OCI-M2 (cell line): ENCODE results near the gene WHAMM.
"Not testable (repeated sequence)": the region's sequence is repeated elsewhere in the genome, so short reads cannot be mapped to it uniquely, and the experiment has no call there.

Experiments
- DNase-seq: peaks from one replicate; lab custom pipeline; 2025; ENCODE audit not compliant: unreplicated experiment; lab: John Stamatoyannopoulos, UW

WHAMM gene

GRCh38 chr15:82799183-82799841, 10.1 kb upstream of the WHAMM start:
- no peak for DNase-seq

GRCh38 chr15:82802497-82802896, 6.9 kb upstream of the WHAMM start:
- no peak for DNase-seq

GRCh38 chr15:82803793-82804574, 5.4 kb upstream of the WHAMM start:
- DNase-seq: no peak

GRCh38 chr15:82804575-82804949, 4.9 kb upstream of the WHAMM start:
- DNase-seq: no peak

- DNase-seq: no peak
Observed at GRCh38 chr15:82805994-82806406, 3.4 kb upstream of the WHAMM start, which contains the start of gene FSD2. TSS of gene FSD2 (minus strand) at chr15:82806069. CDS start at chr15:82787390, 18,679 bp downstream.

- no peak for DNase-seq
Observed at GRCh38 chr15:82807920-82808633, 1.4 kb upstream of the WHAMM start.

- DNase-seq: no peak
Observed at GRCh38 chr15:82808634-82809041, 790 bp upstream of the WHAMM start.

GRCh38 chr15:82810061-82810889, 847 bp downstream of the WHAMM start:
- DNase-seq: no peak

- DNase-seq: no peak
Observed at GRCh38 chr15:82810890-82811426, 1.5 kb downstream of the WHAMM start.

GRCh38 chr15:82812994-82813393, 3.6 kb downstream of the WHAMM start:
- DNase-seq: no peak

GRCh38 chr15:82820128-82820527, 10.7 kb downstream of the WHAMM start:
- no peak for DNase-seq

- not testable (repeated sequence) for DNase-seq
Observed at GRCh38 chr15:82821396-82821795, 12.0 kb downstream of the WHAMM start.

- not testable (repeated sequence) for DNase-seq
Observed at GRCh38 chr15:82821851-82822250, 12.4 kb downstream of the WHAMM start.

- no peak for DNase-seq
Observed at GRCh38 chr15:82823049-82823448, 13.6 kb downstream of the WHAMM start.

- DNase-seq: no peak
Observed at GRCh38 chr15:82828075-82828474, 18.6 kb downstream of the WHAMM start.

GRCh38 chr15:82829234-82829633, 19.8 kb downstream of the WHAMM start:
- DNase-seq: no peak

- no peak for DNase-seq
Observed at GRCh38 chr15:82830427-82831173, 21.2 kb downstream of the WHAMM start.

- no peak for DNase-seq
Observed at GRCh38 chr15:82831894-82832600, 22.6 kb downstream of the WHAMM start.

- no peak for DNase-seq
Observed at GRCh38 chr15:82832601-82833361, 23.4 kb downstream of the WHAMM start.
